ENCODE measurements around the gene SPHKAP. TPM values are rescaled to one million over a fixed set of nuclear protein-coding genes. Genes with fewer than 3 reads are reported as not detected.
"Not testable (repeated sequence)": the region's sequence is repeated elsewhere in the genome, so short reads cannot be mapped to it uniquely, and the experiment has no call there.

SPHKAP gene

GRCh38 chr2:227936249-227936648, 245.2 kb downstream of the SPHKAP start:
- not testable (repeated sequence) for H3K27me3 ChIP-seq (ENCODE audit: insufficient read depth, low read length, poor library complexity); H3K79me1 ChIP-seq (ENCODE audit: low read length); H2BK15ac ChIP-seq (replicated peaks; ENCODE audit: low read depth); H3K18ac ChIP-seq (ENCODE audit: low read length); H3K23ac ChIP-seq (ENCODE audit: low read length); H3K4ac ChIP-seq (ENCODE audit: low read depth, low read length); H3K56ac ChIP-seq (ENCODE audit: low read length); DNase-seq; H4K8ac ChIP-seq (ENCODE audit: low read depth, low read length); H3K36me3 ChIP-seq (ENCODE audit: control insufficient read depth, insufficient read depth, low read length); H3K79me2 ChIP-seq (ENCODE audit: control insufficient read depth, insufficient read depth, low read length); H4K5ac ChIP-seq (ENCODE audit: low read length); H3K4me1 ChIP-seq (ENCODE audit: control insufficient read depth, low read depth, low read length); H3K4me2 ChIP-seq (ENCODE audit: low read length); H2BK5ac ChIP-seq (ENCODE audit: low read length); H3K9ac ChIP-seq (ENCODE audit: low read length); H2BK120ac ChIP-seq (ENCODE audit: low read depth, low read length); H3K27ac ChIP-seq (ENCODE audit: low read depth, low read length); H3K4me3 ChIP-seq (ENCODE audit: low read length); H2AK5ac ChIP-seq (ENCODE audit: low read length)
- no CpG with 5 or more reads among the region's 7 CpGs for WGBS (ENCODE audit: extremely low coverage, insufficient coverage, low lambda C conversion rate)

- Histone ChIP-seq H4K8ac (ENCODE audit: low read depth, low read length) (no peak overlapping the region), H3K36me3 (ENCODE audit: control insufficient read depth, insufficient read depth, low read length) (no peaks in the 10 kb centered on the region), H3K4me1 (ENCODE audit: control insufficient read depth, low read depth, low read length) (no peaks in the 10 kb centered on the region), H3K56ac (ENCODE audit: low read length) (no peak overlapping the region), H4K5ac (ENCODE audit: low read length) (no peak overlapping the region), H2BK15ac (replicated peaks; ENCODE audit: low read depth) (no peak overlapping the region), H3K27ac (ENCODE audit: low read depth, low read length) (no peak overlapping the region), H3K4ac (ENCODE audit: low read depth, low read length) (no peak overlapping the region), H3K18ac (ENCODE audit: low read length) (no peak overlapping the region), H3K23ac (ENCODE audit: low read length) (no peak overlapping the region), H3K9ac (ENCODE audit: low read length) (no peak overlapping the region), H3K79me2 (ENCODE audit: control insufficient read depth, insufficient read depth, low read length) (no peaks in the 10 kb centered on the region), H2BK5ac (ENCODE audit: low read length) (no peak overlapping the region), H3K79me1 (ENCODE audit: low read length) (no peaks in the 10 kb centered on the region), H2BK120ac (ENCODE audit: low read depth, low read length) (no peak overlapping the region), H3K27me3 (ENCODE audit: insufficient read depth, low read length, poor library complexity) (no peaks in the 10 kb centered on the region), H2AK5ac (ENCODE audit: low read length) (no peak overlapping the region), H3K4me3 (ENCODE audit: low read length) (no peak overlapping the region), H3K4me2 (ENCODE audit: low read length) (no peak overlapping the region)
- no CpG with 5 or more reads among the region's 1 CpG for WGBS (ENCODE audit: extremely low coverage, insufficient coverage, low lambda C conversion rate)
- peak; percentile 3 for DNase-seq
Measured at GRCh38 chr2:227933884-227934283, 247.6 kb downstream of the SPHKAP start.

GRCh38 chr2:227932403-227932802, 249.1 kb downstream of the SPHKAP start:
- no peak overlapping the region for H3K56ac ChIP-seq (ENCODE audit: low read length)
- DNase-seq = no peak
- no peak overlapping the region for H3K4ac ChIP-seq (ENCODE audit: low read depth, low read length)
- no peak overlapping the region for H3K23ac ChIP-seq (ENCODE audit: low read length)
- no peak overlapping the region for H3K27ac ChIP-seq (ENCODE audit: low read depth, low read length)
- H3K4me3 ChIP-seq (ENCODE audit: low read length) = no peak overlapping the region
- no peaks in the 10 kb centered on the region for H3K79me1 ChIP-seq (ENCODE audit: low read length)
- H3K27me3 ChIP-seq (ENCODE audit: insufficient read depth, low read length, poor library complexity) = no peaks in the 10 kb centered on the region
- H4K5ac ChIP-seq (ENCODE audit: low read length) = no peak overlapping the region
- no peak overlapping the region for H3K9ac ChIP-seq (ENCODE audit: low read length)
- H3K4me2 ChIP-seq (ENCODE audit: low read length) = no peak overlapping the region
- no peak overlapping the region for H2BK120ac ChIP-seq (ENCODE audit: low read depth, low read length)
- H2BK5ac ChIP-seq (ENCODE audit: low read length) = no peak overlapping the region
- no peak overlapping the region for H4K8ac ChIP-seq (ENCODE audit: low read depth, low read length)
- H2BK15ac ChIP-seq (replicated peaks; ENCODE audit: low read depth) = no peak overlapping the region
- no peak overlapping the region for H2AK5ac ChIP-seq (ENCODE audit: low read length)
- no peak overlapping the region for H3K18ac ChIP-seq (ENCODE audit: low read length)
- WGBS (ENCODE audit: extremely low coverage, insufficient coverage, low lambda C conversion rate) = no CpG with 5 or more reads among the region's 2 CpGs
- H3K79me2 ChIP-seq (ENCODE audit: control insufficient read depth, insufficient read depth, low read length) = no peaks in the 10 kb centered on the region
- H3K36me3 ChIP-seq (ENCODE audit: control insufficient read depth, insufficient read depth, low read length) = no peaks in the 10 kb centered on the region
- H3K4me1 ChIP-seq (ENCODE audit: control insufficient read depth, low read depth, low read length) = no peaks in the 10 kb centered on the region

GRCh38 chr2:227932001-227932400, 249.5 kb downstream of the SPHKAP start:
- Histone ChIP-seq H3K36me3 (ENCODE audit: control insufficient read depth, insufficient read depth, low read length) (no peaks in the 10 kb centered on the region), H3K9ac (ENCODE audit: low read length) (no peak overlapping the region), H2BK15ac (replicated peaks; ENCODE audit: low read depth) (no peak overlapping the region), H3K4me3 (ENCODE audit: low read length) (no peak overlapping the region), H3K4me2 (ENCODE audit: low read length) (no peak overlapping the region), H3K79me1 (ENCODE audit: low read length) (no peaks in the 10 kb centered on the region), H3K23ac (ENCODE audit: low read length) (no peak overlapping the region), H3K4ac (ENCODE audit: low read depth, low read length) (no peak overlapping the region), H4K8ac (ENCODE audit: low read depth, low read length) (no peak overlapping the region), H3K56ac (ENCODE audit: low read length) (no peak overlapping the region), H3K27me3 (ENCODE audit: insufficient read depth, low read length, poor library complexity) (no peaks in the 10 kb centered on the region), H3K27ac (ENCODE audit: low read depth, low read length) (no peak overlapping the region), H2BK5ac (ENCODE audit: low read length) (no peak overlapping the region), H2AK5ac (ENCODE audit: low read length) (no peak overlapping the region), H4K5ac (ENCODE audit: low read length) (no peak overlapping the region), H3K4me1 (ENCODE audit: control insufficient read depth, low read depth, low read length) (no peaks in the 10 kb centered on the region), H2BK120ac (ENCODE audit: low read depth, low read length) (no peak overlapping the region), H3K18ac (ENCODE audit: low read length) (no peak overlapping the region), H3K79me2 (ENCODE audit: control insufficient read depth, insufficient read depth, low read length) (no peaks in the 10 kb centered on the region)
- no CpG with 5 or more reads among the region's 6 CpGs for WGBS (ENCODE audit: extremely low coverage, insufficient coverage, low lambda C conversion rate)
- DNase-seq = no peak

Small RNA genes within 50 kb of the gene (small RNA-seq; reads per million reads assigned to genes)
- gene RNU6-624P (ENCODE audit: insufficient read depth) = not detected
